ENCODE results near the gene PIGC.

PIGC gene

GRCh38 chr1:172416496-172417035, 27.3 kb downstream of the PIGC start:
- no peak for DNase-seq (ENCODE audit: low read depth in 1 of 2, low spot score in 1 of 2)
- no peak for TF ChIP-seq JUND (IDR thresholded peaks at IDR 0.05; ENCODE audit: low read depth)
- in situ Hi-C loops (cut with HindIII; ENCODE audit: low pct_unique_long_range_greater_than_20kb, low sequenced_read_pairs) = no loop called here

DNA sequence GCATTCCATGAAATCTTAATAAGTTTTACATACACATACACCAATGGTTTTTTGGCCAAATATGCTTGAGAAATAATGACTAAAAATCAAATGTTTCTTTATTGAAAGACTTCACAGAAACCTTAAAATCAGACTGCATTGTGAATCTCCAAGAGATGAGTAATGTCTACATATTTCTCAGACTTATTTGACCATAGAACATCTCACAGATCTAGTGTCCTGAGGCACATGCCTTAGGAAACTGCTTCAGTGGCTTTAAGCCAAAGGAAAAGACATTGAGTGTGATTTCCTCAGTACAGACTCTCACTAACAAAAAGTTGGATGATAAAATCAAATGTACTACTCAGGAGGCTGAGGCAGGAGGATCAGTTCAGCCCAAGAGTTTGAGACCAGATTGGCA, 29.5 kb downstream of the PIGC start:
- in situ Hi-C loops (cut with HindIII; ENCODE audit: low pct_unique_long_range_greater_than_20kb, low sequenced_read_pairs) = no loop called here
- DNase-seq (ENCODE audit: low read depth in 1 of 2, low spot score in 1 of 2) = no peak
- no peak for TF ChIP-seq JUND (IDR thresholded peaks at IDR 0.05; ENCODE audit: low read depth)

DNA sequence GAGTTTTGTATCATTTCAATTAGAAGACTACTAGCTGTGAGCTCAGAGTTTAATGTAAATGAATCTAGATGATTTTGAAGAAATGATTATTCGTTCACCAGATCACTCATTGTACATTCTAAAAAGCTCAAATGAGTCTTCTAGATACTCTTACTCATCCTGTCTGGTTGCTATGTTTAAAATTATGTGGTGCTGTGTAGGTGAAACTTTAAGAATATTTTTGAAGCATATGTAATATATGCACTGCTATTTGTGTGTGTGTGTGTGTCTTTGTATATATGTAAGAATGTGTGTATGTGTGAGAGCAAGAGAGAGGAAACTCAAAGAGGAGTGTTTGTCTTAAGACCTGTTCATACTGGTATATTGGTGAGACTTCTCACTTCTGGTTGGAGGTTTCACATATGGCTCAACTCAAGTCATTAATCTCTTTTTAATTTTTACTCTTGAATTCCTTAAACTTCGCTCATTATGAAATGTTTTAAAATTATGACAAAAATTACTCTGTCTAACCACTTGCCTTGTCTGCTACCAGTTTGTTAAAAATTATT, 32.0 kb downstream of the PIGC start:
- TF ChIP-seq JUND (IDR thresholded peaks at IDR 0.05; ENCODE audit: low read depth) = no peak
- in situ Hi-C loops (cut with HindIII; ENCODE audit: low pct_unique_long_range_greater_than_20kb, low sequenced_read_pairs) = no loop called here
- DNase-seq (ENCODE audit: low read depth in 1 of 2, low spot score in 1 of 2) = no peak

GRCh38 chr1:172410027-172410426, 33.8 kb downstream of the PIGC start:
- no peak for TF ChIP-seq JUND (IDR thresholded peaks at IDR 0.05; ENCODE audit: low read depth)
- in situ Hi-C loops (cut with HindIII; ENCODE audit: low pct_unique_long_range_greater_than_20kb, low sequenced_read_pairs) = no loop called here

GRCh38 chr1:172408958-172409357, 34.9 kb downstream of the PIGC start:
- DNase-seq (ENCODE audit: low read depth in 1 of 2, low spot score in 1 of 2) = no peak
- in situ Hi-C loops (cut with HindIII; ENCODE audit: low pct_unique_long_range_greater_than_20kb, low sequenced_read_pairs) = no loop called here
- TF ChIP-seq JUND (IDR thresholded peaks at IDR 0.05; ENCODE audit: low read depth) = no peak

More at GRCh38 chr1:172410027-172410426, 33.8 kb downstream of the PIGC start:
- no peak for DNase-seq (ENCODE audit: low read depth in 1 of 2, low spot score in 1 of 2)

DNA sequence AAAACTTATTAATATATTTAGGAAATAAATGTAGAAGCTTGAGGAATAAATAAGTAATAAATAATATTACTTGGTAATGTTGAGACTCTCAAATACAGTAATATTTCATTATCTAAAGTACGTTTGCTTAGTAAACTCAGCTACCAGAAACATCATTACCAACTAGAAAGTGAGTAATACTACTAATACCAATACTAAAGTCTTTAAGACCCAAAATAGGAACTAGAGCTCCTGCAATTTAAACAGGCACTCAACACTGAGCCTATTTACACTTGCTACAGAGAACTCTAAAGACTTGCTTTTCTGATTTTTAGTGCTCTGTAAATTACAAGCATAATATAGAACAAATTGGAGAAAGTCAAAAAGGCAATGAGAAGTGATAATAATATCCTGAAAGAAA, 36.9 kb downstream of the PIGC start:
- TF ChIP-seq JUND (IDR thresholded peaks at IDR 0.05; ENCODE audit: low read depth) = no peak
- in situ Hi-C loops (cut with HindIII; ENCODE audit: low pct_unique_long_range_greater_than_20kb, low sequenced_read_pairs) = no loop called here
- no peak for DNase-seq (ENCODE audit: low read depth in 1 of 2, low spot score in 1 of 2)

- in situ Hi-C loops (cut with HindIII; ENCODE audit: low pct_unique_long_range_greater_than_20kb, low sequenced_read_pairs) = no loop called here
- no peak for DNase-seq (ENCODE audit: low read depth in 1 of 2, low spot score in 1 of 2)
Measured at GRCh38 chr1:172405912-172406311, 38.0 kb downstream of the PIGC start.

GRCh38 chr1:172404121-172404520, 39.7 kb downstream of the PIGC start:
- TF ChIP-seq JUND (IDR thresholded peaks at IDR 0.05; ENCODE audit: low read depth) = no peak
- DNase-seq (ENCODE audit: low read depth in 1 of 2, low spot score in 1 of 2) = no peak
- in situ Hi-C loops (cut with HindIII; ENCODE audit: low pct_unique_long_range_greater_than_20kb, low sequenced_read_pairs) = no loop called here

More at GRCh38 chr1:172405912-172406311, 38.0 kb downstream of the PIGC start:
- no peak for TF ChIP-seq JUND (IDR thresholded peaks at IDR 0.05; ENCODE audit: low read depth)

DNA sequence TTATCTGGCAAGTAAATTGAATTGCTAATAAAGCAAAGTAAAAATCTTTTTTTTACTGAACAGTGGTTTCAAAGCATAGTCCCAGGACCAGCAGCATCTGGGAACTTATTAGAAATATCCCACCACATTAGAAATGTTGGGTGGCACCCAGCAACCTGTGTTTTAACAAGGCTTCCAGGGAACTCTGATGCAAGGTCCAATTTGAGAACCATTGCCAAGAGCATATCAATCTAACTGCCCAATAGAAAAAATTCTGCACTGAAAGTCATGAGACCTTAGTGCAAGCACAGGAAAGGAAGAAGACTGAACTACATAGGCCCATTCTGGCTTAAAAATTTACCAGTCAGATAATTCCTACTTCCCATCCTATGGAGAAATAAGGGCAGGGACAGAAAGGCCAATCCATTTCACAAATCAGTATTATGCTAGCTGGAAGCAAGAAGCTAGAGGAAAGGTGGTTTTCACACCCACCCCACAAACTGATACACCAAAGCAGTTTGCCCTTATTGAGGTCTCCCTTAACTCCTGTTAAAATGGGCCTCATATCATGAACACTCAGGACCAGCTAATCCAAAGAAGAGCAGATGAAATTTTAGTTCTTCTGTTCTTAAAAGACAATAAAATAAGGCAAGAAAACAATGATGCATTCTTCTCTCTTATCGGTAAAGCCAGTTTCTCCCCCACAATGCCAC, 40.8 kb downstream of the PIGC start:
- TF ChIP-seq JUND (IDR thresholded peaks at IDR 0.05; ENCODE audit: low read depth) = no peak
- in situ Hi-C loops (cut with HindIII; ENCODE audit: low pct_unique_long_range_greater_than_20kb, low sequenced_read_pairs) = no loop called here
- DNase-seq (ENCODE audit: low read depth in 1 of 2, low spot score in 1 of 2) = no peak

DNA sequence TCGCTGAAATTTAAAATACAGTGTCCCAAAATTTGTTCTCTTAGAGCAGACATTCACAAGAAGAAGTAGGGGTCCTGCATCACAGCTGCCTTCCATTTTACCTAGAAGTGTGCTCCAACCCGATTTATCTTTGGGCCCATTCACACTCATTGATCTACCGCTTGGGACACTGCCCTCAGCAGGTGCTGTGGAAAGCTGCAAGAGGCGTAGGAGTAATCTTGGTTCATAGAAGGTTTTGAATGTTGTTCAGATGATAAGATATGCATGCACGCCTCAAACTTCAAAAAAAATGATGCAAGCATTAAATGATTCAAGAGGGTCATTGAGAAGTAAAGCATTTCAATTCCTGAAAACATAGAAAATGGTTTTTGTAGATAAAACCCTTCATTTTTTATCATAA, 42.0 kb downstream of the PIGC start:
- TF ChIP-seq JUND (IDR thresholded peaks at IDR 0.05; ENCODE audit: low read depth) = no peak
- peak in 1 of 2 experiments; percentile 57 for DNase-seq (ENCODE audit: low read depth in 1 of 2, low spot score in 1 of 2)
- in situ Hi-C loops (cut with HindIII; ENCODE audit: low pct_unique_long_range_greater_than_20kb, low sequenced_read_pairs) = no loop called here

- no peak for TF ChIP-seq JUND (IDR thresholded peaks at IDR 0.05; ENCODE audit: low read depth)
- in situ Hi-C loops (cut with HindIII; ENCODE audit: low pct_unique_long_range_greater_than_20kb, low sequenced_read_pairs) = no loop called here
- no peak for DNase-seq (ENCODE audit: low read depth in 1 of 2, low spot score in 1 of 2)
Measured at GRCh38 chr1:172401477-172401876, 42.4 kb downstream of the PIGC start.

GRCh38 chr1:172400722-172401105, 43.2 kb downstream of the PIGC start:
- in situ Hi-C loops (cut with HindIII; ENCODE audit: low pct_unique_long_range_greater_than_20kb, low sequenced_read_pairs) = no loop called here
- TF ChIP-seq JUND (IDR thresholded peaks at IDR 0.05; ENCODE audit: low read depth) = no peak

More at GRCh38 chr1:172400722-172401105, 43.2 kb downstream of the PIGC start:
- no peak for DNase-seq (ENCODE audit: low read depth in 1 of 2, low spot score in 1 of 2)
